Mucosa of descending colon (tissue), 3 donors: ENCODE results near the gene UBE2E1. TPM values are rescaled to one million over a fixed set of nuclear protein-coding genes. Genes with fewer than 3 reads are reported as not detected.

Experiments used
- ATAC-seq: fragments of 200-7000 bp; cut with Tn5 transposase; one replicate; pipeline ENCODE4 v1.9.1; 2020; ENCODE audit warnings: mild to moderate bottlenecking, moderate library complexity
- DNase-seq, 3 donors: peaks; one replicate each; pipeline ENCODE4 v3.0.0-alpha.2; 2020
- H3K36me3 ChIP-seq: fragments of 200-600 bp; one replicate; pipeline ENCODE4 v1.8.0; 2021; ENCODE audit warnings: low read depth, mild to moderate bottlenecking
- H3K4me1 ChIP-seq: fragments of 200-600 bp; one replicate; pipeline ENCODE4 v1.8.0; 2021; ENCODE audit warnings: low read depth, mild to moderate bottlenecking
- H3K4me3 ChIP-seq: fragments of 200-600 bp; one replicate; pipeline ENCODE4 v1.8.0; 2021; ENCODE audit warnings: mild to moderate bottlenecking
- H3K9me3 ChIP-seq: fragments of 200-600 bp; one replicate; pipeline ENCODE4 v1.8.0; 2021; ENCODE audit warnings: mild to moderate bottlenecking
- intact Hi-C, 2 donors: fragments of 100-400 bp; cut with DNase I in 1 of 2; cut with micrococcal nuclease in 1 of 2; formaldehyde crosslinking; loops; one replicate each; pipeline versions ENCODE4 v1.11.0 to v1.11.1; 2022; cut with DNase I, micrococcal nuclease
- total RNA-seq, 3 donors: library from RNA; stranded (reverse); fragmentation: NEBNext Ultra II Directional in 2 of 3; extraction: Animal tissue kit (Norgen Biotek cat#: 25700) in 2 of 3; gene quantifications; one replicate each; pipeline versions ENCODE4 v1.2.1 to v1.2.4, GENCODE V29; 2021 to 2023
- TF ChIP-seq, protein P1 (sequence below): fragments of 200-600 bp; IDR thresholded peaks from one replicate; pipeline ENCODE4 v1.8.0; 2022; ENCODE audit warnings: antibody characterized with exemption, mild to moderate bottlenecking
- donor health status: DM: no; HTN: no; CAD: no; lungs with moderate emphysema.
- donor health status: DM: no; HTN: no; CAD: no.
- donor health status: DM: no; HTN: yes; CAD: no.

Gene UBE2E1
- total RNA-seq, 3 donors from 2014 or later, result 84.7 to 111 (median 86.8) TPM

DNA sequence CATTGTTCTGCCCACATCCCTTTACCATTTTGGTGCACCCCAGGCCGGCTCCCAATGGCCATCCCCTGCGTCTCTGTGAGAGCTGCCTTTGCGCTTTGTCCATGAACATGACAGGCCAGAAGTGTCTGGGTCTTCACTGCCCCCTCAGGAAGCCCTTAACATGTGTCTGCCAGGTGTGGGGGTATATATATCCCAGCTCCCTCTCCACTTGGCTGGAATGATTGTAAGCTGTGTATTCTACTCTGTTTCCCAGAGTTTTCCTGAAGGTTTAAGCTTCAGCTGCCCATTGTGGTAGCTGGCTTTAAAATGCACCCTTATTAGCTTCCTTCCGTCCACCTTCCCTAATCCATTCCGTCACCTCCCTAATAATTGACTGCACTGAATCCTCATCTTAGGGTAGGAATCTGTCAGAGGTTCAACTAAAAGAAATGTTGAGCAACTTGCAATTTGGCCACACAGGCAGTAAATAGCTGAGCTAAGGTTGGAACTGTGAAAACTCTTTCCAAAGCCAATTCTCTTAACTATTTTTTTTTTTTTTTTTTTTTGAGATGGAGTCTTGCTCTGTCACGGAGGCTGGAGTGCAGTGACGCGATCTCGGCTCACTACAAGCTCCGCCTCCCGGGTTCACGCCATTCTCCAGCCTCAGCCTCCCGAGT lies 30.4 kb upstream of the UBE2E1 start:
- Histone ChIP-seq H3K4me3 (no peak overlapping the region), H3K9me3 (no peaks in the 10 kb centered on the region), H3K4me1 (no peaks in the 10 kb centered on the region), H3K36me3 (no peaks in the 10 kb centered on the region)
- ATAC-seq, result no peak
- intact Hi-C loops, result no loop called here
- DNase-seq, result no peak
- TF ChIP-seq, protein P1, sequence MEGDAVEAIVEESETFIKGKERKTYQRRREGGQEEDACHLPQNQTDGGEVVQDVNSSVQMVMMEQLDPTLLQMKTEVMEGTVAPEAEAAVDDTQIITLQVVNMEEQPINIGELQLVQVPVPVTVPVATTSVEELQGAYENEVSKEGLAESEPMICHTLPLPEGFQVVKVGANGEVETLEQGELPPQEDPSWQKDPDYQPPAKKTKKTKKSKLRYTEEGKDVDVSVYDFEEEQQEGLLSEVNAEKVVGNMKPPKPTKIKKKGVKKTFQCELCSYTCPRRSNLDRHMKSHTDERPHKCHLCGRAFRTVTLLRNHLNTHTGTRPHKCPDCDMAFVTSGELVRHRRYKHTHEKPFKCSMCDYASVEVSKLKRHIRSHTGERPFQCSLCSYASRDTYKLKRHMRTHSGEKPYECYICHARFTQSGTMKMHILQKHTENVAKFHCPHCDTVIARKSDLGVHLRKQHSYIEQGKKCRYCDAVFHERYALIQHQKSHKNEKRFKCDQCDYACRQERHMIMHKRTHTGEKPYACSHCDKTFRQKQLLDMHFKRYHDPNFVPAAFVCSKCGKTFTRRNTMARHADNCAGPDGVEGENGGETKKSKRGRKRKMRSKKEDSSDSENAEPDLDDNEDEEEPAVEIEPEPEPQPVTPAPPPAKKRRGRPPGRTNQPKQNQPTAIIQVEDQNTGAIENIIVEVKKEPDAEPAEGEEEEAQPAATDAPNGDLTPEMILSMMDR, result no peak

DNA sequence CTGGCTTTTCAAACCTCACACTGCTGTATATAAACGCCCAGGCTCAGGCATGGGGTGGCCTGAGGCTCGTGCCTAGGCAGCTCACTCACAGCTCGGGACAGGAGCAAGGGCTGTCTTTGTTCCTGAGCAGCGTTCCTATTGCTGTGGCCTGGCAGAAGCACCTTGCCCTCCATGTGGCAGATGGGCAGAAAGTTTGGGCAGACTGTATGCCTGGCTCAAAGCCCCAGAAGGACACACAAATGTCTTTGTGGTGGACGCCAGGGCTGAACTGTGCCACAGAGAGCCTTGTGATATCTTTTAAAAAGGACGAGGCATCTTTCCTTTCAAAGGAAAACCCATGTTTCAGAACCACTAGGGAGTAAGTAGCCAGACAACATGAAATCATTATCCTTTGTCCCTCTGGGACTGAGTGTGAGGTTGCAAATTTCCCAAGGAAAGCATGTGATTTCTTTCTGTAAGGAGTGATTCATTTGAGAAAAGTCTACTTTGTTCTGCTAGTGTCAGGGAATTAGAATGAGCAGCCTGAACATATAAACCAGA lies 29.3 kb upstream of the UBE2E1 start:
- H3K36me3 ChIP-seq, result no peaks in the 10 kb centered on the region
- DNase-seq (no peak), ATAC-seq (no peak)
- TF ChIP-seq, protein P1, result no peak
- H3K4me1 ChIP-seq, result no peaks in the 10 kb centered on the region
- no peaks in the 10 kb centered on the region for H3K9me3 ChIP-seq
- no peak overlapping the region for H3K4me3 ChIP-seq
- intact Hi-C loops, result no loop called here

DNA sequence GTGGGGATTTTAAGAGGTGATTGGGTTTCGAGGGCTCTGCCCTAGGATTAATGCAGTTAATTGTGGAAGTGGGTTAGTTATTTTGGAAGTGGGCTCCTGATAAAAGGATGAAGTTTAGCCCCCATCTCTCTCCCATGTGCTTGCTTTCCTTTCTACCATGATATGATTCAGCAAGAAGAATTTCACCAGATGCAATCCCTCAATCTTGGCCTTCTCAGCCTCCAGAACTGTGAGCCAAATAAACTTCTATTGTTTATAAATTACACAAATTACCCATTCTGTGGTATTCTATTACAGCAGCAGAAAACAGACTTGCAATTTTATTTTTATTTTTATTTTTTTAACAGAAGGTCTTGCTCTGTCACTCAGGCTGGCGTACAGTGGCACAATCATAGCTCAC lies 27.3 kb upstream of the UBE2E1 start:
- no peak overlapping the region for H3K4me3 ChIP-seq
- DNase-seq (no peak), ATAC-seq (no peak)
- H3K36me3 ChIP-seq, result no peaks in the 10 kb centered on the region
- intact Hi-C loops, result no loop called here
- no peaks in the 10 kb centered on the region for H3K4me1 ChIP-seq
- TF ChIP-seq, protein P1, result no peak
- no peaks in the 10 kb centered on the region for H3K9me3 ChIP-seq

DNA sequence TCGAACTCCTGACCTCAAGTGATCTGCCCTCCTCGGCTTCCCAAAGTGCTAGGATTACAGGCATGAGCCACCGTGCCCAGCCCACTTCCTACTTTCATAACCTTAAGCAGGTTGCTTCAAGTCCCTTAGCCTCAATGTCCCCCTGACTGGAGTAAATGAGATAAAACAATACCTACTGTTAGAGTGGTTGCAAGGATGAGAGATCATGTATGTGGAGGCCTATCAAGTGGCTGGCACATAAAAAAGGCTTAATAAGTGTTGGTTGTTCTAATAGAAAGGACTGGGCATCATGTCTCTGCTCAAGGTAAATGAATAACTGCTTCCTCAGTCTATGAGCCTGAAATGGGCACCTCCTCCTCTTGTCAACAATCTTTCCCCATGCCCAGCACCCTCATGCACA lies 25.9 kb upstream of the UBE2E1 start:
- intact Hi-C loops, result no loop called here
- H3K36me3 ChIP-seq, result no peaks in the 10 kb centered on the region
- no peak for ATAC-seq

GRCh38 chr3:23781051-23781450 lies 24.7 kb upstream of the UBE2E1 start:
- TF ChIP-seq, protein P1, result no peak
- intact Hi-C loops, result no loop called here

More for the DNA sequence above, 25.9 kb upstream of the UBE2E1 start:
- TF ChIP-seq, protein P1, result no peak
- no peaks in the 10 kb centered on the region for H3K4me1 ChIP-seq
- DNase-seq, result no peak
- H3K4me3 ChIP-seq, result no peak overlapping the region
- H3K9me3 ChIP-seq, result no peaks in the 10 kb centered on the region

More at GRCh38 chr3:23781051-23781450, 24.7 kb upstream of the UBE2E1 start:
- H3K36me3 ChIP-seq, result no peaks in the 10 kb centered on the region
- no peak overlapping the region for H3K4me3 ChIP-seq
- DNase-seq, result no peak
- H3K4me1 ChIP-seq, result peaks cover 6% of the 10 kb centered on the region
- no peaks in the 10 kb centered on the region for H3K9me3 ChIP-seq
- ATAC-seq, result no peak
